Measurements from ENCODE around the gene CHCHD10. TPM values are rescaled to one million over a fixed set of nuclear protein-coding genes. Genes with fewer than 3 reads are reported as not detected.

The CHCHD10 gene
- total RNA-seq, 4 donors from 2014 or later, result 112 to 219 (median 142) TPM

- no peaks in the 10 kb centered on the region for H3K36me3 ChIP-seq
- peaks cover 0 to 11% (median 0%) of the 10 kb centered on the region in 4 donors for H3K4me1 ChIP-seq
- H3K9me3 ChIP-seq, result no peaks in the 10 kb centered on the region
- TF ChIP-seq POLR2A (IDR thresholded peaks at IDR 0.05), result no peak
- TF ChIP-seq CTCF (IDR thresholded peaks at IDR 0.05), result no peak
- no peak for DNase-seq
- H3K4me3 ChIP-seq, result no peak overlapping the region
- H3K27ac ChIP-seq, result no peak overlapping the region
- no peaks in the 10 kb centered on the region for H3K27me3 ChIP-seq
These were observed 11.3 kb upstream of the CHCHD10 start for GRCh38 chr22:23779083-23779482.

- no peak overlapping the region for H3K4me3 ChIP-seq
- no peaks in the 10 kb centered on the region for H3K36me3 ChIP-seq
- H3K9me3 ChIP-seq, result no peaks in the 10 kb centered on the region
- H3K4me1 ChIP-seq, result peaks cover 0 to 14% (median 1%) of the 10 kb centered on the region in 4 donors
- H3K27me3 ChIP-seq, result no peaks in the 10 kb centered on the region
- H3K27ac ChIP-seq, result no peak overlapping the region
- TF ChIP-seq CTCF (IDR thresholded peaks at IDR 0.05) (no peak), POLR2A (IDR thresholded peaks at IDR 0.05) (no peak)
- DNase-seq, result no peak
These were observed 10.8 kb upstream of the CHCHD10 start for GRCh38 chr22:23778577-23778900.

DNA sequence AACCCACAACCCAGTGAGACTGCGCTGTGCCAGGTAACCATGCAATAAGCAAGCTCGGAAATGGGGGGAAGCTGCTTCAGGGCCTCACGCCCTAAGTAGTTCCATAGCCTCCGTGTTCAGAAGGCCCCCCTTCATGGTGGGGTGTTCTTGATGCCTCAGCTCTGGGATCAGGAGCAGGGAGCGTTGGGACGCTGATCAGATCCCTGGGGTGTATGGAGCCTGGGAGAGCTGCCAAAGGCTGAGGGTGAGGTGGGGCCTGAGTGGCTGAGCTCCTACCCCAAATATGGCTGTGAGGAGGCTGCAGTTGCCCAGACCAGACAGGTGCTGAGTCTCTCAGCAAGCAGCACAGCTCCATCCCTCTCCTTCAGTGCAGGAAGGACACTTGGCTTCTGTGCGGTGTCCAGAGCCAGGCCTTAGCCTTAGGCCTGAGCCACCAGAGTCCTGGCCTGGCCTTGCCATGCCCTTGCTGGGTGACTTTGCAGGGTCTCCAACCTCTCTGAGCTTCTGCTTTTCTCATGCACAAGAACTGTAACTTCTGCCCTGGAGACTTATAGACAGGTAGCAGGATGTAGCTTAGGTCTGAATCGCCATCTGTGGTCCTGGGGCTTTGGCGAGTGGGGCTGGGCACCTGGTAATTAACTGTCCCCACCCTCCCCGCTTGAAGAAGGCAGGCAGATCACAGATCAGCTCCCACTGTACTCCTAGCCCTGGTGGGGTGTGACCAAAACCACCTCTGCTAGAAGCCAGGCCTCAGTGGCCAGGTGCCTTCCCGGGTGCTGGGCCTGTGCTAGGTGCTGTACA, 10.2 kb upstream of the CHCHD10 start:
- DNase-seq, result no peak
- TF ChIP-seq POLR2A (IDR thresholded peaks at IDR 0.05), result no peak
- H3K36me3 ChIP-seq, result no peaks in the 10 kb centered on the region

GRCh38 chr22:23775779-23776375, 8.1 kb upstream of the CHCHD10 start:
- Histone ChIP-seq H3K27ac (no peak overlapping the region), H3K4me3 (no peak overlapping the region), H3K4me1 (peaks cover 0 to 30% (median 14%) of the 10 kb centered on the region in 4 donors), H3K36me3 (no peaks in the 10 kb centered on the region), H3K9me3 (no peaks in the 10 kb centered on the region), H3K27me3 (no peaks in the 10 kb centered on the region)
- TF ChIP-seq POLR2A (IDR thresholded peaks at IDR 0.05) (no peak), CTCF (IDR thresholded peaks at IDR 0.05) (no peak)
- DNase-seq, result no peak

More for the DNA sequence above, 10.2 kb upstream of the CHCHD10 start:
- H3K27ac ChIP-seq, result no peak overlapping the region
- no peak overlapping the region for H3K4me3 ChIP-seq
- no peaks in the 10 kb centered on the region for H3K27me3 ChIP-seq
- peaks cover 0 to 19% (median 3%) of the 10 kb centered on the region in 4 donors for H3K4me1 ChIP-seq
- no peaks in the 10 kb centered on the region for H3K9me3 ChIP-seq

DNA sequence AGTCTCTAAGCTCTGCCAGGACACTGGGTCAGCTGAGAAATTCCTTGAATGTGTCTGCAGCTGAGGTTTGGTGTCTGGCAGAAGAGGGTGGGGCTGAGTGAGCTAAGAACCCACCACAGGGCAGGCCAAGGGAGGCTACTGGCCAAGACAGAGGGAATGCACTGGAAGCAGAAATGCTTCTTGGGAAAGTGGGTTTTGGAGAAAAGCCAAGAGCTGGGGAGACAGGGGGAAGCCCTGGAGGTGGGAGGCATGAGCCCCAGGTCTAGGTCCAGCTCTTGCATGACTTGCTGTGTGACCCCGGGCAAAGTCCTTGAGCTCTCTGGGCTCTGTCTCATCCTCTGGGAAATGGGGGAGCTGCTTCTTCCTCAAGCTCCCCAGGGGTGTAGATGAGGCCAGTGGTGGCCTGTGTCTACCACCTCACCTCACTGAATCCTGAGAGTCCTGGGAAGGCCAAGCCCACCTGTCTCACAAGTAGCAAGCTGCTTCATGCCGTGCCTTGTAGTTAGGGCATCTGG, 7.2 kb upstream of the CHCHD10 start:
- H3K4me3 ChIP-seq, result no peak overlapping the region
- peaks cover 0 to 31% (median 14%) of the 10 kb centered on the region in 4 donors for H3K4me1 ChIP-seq
- H3K27me3 ChIP-seq, result no peaks in the 10 kb centered on the region
- no peaks in the 10 kb centered on the region for H3K9me3 ChIP-seq
- no peak for TF ChIP-seq POLR2A (IDR thresholded peaks at IDR 0.05)
- no peak for TF ChIP-seq CTCF (IDR thresholded peaks at IDR 0.05)
- no peaks in the 10 kb centered on the region for H3K36me3 ChIP-seq
- H3K27ac ChIP-seq, result no peak overlapping the region
- DNase-seq, result no peak

All from Peyer's patch (tissue), 4 donors.